Germinal center (tissue), 1 donor: Measurements from ENCODE around the gene MEGF11.

Experiments used
- DNase-seq: peaks from one replicate; pipeline ENCODE4 v3.0.0; 2012; ENCODE audit warnings: mixed read lengths, low spot score

MEGF11 gene

GRCh38 chr15:66112388-66112787 lies 141.2 kb downstream of the MEGF11 start:
- DNase-seq: no peak

GRCh38 chr15:66111363-66111762 lies 142.2 kb downstream of the MEGF11 start:
- no peak for DNase-seq

GRCh38 chr15:66110864-66111263 lies 142.7 kb downstream of the MEGF11 start:
- DNase-seq: no peak

GRCh38 chr15:66109826-66110225 lies 143.7 kb downstream of the MEGF11 start:
- no peak for DNase-seq

- no peak for DNase-seq
These were observed 144.9 kb downstream of the MEGF11 start for GRCh38 chr15:66108483-66109265.

GRCh38 chr15:66107070-66107469 lies 146.5 kb downstream of the MEGF11 start:
- no peak for DNase-seq

GRCh38 chr15:66105286-66106265 lies 148.0 kb downstream of the MEGF11 start:
- DNase-seq: no peak

- DNase-seq: no peak
These were observed 150.3 kb downstream of the MEGF11 start for GRCh38 chr15:66103293-66103590.

- DNase-seq: no peak
These were observed 150.8 kb downstream of the MEGF11 start for GRCh38 chr15:66102563-66103292.

GRCh38 chr15:66101715-66102395 lies 151.7 kb downstream of the MEGF11 start:
- no peak for DNase-seq

- DNase-seq: no peak
These were observed 152.8 kb downstream of the MEGF11 start for GRCh38 chr15:66100761-66101160.

GRCh38 chr15:66099950-66100671 lies 153.4 kb downstream of the MEGF11 start:
- no peak for DNase-seq

- DNase-seq: no peak
These were observed 155.6 kb downstream of the MEGF11 start for GRCh38 chr15:66098022-66098363.

GRCh38 chr15:66097151-66098021 lies 156.2 kb downstream of the MEGF11 start:
- DNase-seq: no peak

GRCh38 chr15:66096688-66097058 lies 156.9 kb downstream of the MEGF11 start:
- DNase-seq: no peak

- no peak for DNase-seq
These were observed 157.5 kb downstream of the MEGF11 start for GRCh38 chr15:66095871-66096687.

GRCh38 chr15:66094331-66094730 lies 159.2 kb downstream of the MEGF11 start:
- DNase-seq: no peak

- no peak for DNase-seq
These were observed 161.2 kb downstream of the MEGF11 start for GRCh38 chr15:66092053-66093016.
